Measurements from ENCODE around the gene AQP10.
"Not testable (repeated sequence)": the region's sequence is repeated elsewhere in the genome, so short reads cannot be mapped to it uniquely, and the experiment has no call there.

Gene AQP10

DNA sequence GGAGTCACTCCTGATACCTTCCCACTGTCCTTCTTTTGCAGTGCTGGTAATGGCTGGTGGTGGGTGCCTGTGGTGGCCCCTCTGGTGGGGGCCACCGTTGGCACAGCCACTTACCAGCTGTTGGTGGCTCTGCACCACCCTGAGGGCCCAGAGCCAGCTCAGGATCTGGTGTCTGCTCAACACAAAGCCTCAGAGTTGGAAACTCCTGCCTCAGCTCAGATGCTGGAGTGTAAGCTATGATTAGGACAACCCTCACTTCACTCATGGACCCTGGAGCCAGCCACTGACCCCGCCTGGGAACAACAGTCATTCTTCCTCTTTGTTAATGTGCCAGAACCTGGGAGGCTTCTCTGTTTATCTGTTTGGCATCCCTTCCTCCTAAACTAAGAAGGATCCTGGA is 3.3 kb downstream of the AQP10 start:
- DNase-seq (ENCODE audit: low read depth): no peak

DNA sequence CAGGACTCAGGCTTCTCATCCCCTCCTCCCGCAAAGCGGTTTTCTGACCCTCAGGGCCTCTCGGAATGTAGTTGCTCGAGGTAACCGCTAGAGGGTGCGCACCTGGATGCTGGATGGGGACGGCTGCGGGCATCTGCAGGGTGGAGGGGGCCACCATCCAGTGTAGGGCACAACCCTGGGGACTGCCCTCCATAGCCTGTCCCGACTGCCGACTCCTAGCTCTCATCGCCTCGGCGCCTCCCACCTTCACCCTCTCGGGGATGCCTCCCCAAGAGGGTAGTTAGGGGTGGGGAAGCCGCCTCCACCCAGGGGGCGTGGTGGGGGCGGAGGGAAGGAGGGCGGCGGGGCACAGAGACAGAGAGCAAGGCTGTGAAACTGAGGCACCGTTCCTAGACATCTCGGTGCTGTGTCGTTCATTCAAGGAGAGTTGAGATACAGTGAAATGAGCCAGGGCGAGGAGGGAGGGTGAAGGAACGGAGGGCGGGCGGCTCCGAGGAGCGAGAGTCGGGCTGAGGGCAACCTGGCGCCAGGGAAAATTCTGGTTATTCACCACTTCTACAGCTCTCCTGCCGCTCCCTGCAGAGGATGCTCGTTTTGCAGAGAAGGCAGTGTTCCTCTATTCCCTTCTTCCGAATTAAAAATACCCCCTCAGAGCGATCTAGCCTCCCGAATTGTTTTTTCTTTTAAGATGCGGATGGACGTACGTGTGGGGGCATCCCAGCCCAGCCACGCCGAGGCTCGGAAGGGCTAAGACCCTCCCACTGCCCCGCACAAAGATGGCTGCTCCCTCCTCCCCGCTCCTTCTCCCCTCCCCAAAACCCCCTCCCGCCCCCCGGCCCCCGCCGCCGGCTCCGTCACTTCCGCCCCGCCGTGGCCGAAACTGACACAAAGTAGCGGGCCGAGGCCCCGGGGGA is 4.0 kb downstream of the AQP10 start, which contains the start of gene ATP8B2:
Gene ATP8B2 (plus strand): TSS at position 857 of the 914 bp plus-strand sequence. CDS start 2,617 bp downstream, outside the sequence.
- peak; percentile 77 for DNase-seq (ENCODE audit: low read depth)

DNA sequence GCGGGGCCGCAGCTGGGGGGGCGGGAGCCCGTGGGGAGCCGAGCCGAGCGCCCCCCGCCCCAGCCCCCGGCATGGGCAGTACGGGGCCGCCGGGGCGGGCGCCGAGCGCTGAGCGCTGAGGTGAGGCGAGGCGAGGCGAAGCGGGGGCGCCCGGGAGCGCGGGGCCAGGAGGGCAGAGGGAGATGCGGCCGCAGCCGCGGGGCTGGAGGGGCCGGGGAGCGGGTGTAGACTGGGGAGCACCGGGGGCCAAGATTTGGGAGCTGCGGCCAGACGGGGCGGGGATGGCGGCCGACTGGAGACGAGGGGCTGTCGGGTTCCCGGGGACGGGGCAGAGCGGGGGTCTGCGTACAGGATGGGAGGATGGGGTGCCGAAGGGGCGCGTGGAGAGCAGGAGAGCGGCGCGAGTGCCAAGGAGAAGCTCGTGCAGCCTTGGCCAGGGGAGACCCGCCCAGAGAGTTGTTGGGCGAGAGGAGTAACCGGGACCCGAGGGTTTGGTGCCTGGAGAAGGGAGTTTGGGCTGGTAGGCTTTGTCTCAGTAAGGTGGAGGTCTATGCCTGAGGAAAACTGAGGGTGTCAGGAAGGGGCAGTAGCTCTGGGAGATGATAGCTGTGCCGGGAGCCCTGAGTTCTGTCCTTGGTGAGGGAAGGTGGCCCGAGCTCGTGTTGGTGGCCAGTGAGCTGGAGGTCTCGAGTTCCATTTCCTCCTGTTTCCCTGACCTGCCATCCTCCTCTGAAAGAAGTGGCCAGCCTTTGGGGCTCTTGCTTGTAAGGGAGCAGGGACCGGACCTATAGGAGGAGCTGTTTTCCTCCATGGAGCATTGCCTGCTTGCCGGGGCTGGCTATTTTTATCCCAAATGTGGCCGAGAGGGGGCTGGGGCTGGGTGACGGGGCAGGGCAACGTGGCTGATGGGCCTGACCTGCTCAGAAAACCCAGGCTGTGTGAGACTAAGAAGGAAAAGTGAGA is 5.0 kb downstream of the AQP10 start:
- peak; percentile 47 for DNase-seq (ENCODE audit: low read depth)

DNA sequence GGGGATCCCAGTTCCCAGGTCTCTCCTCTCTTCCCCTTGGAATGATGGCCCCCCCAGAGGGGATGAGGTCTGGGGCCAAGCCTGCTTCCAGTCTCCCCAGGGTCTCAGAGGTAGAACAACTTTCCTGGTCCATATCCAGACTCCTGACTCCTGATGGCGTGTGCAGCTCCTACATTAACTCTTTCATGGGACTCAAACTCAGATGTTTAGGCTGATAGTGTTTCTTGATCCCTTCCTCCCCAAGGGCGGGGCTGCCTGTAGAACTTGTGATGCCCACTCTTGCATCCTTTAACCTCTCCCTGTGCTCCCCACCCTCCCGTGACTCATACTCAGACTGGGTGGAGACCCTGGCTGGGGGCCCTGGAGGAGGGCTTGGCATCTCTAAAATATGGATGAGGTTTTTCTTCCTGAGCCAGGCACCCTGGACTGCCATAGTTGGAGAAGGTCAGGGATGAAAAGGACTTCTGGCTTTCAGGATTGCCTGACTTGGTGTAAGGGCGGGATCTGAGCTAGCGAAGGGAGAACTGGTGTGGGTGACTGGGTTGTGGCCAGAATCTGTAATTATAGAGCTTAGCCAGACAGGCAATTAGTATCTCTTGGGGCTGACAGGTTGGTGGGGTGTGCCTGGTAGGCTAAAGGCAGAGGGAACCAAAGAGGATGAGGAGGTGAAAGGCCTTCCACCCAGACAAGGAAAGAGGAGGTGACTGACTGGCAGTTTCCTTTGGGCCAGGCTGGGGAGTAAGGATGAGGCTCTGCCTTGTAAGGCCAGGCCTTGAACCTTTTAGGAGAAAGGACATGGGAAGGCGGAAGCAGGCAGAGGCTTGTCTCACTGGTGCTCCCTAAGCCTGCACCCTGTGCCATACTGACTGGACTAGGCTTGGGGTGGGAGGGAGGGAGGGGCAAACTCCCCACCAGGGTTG is 5.9 kb downstream of the AQP10 start:
- DNase-seq (ENCODE audit: low read depth): no peak

- DNase-seq (ENCODE audit: low read depth): no peak
Observed at GRCh38 chr1:154327466-154328317, 6.8 kb downstream of the AQP10 start.

DNA sequence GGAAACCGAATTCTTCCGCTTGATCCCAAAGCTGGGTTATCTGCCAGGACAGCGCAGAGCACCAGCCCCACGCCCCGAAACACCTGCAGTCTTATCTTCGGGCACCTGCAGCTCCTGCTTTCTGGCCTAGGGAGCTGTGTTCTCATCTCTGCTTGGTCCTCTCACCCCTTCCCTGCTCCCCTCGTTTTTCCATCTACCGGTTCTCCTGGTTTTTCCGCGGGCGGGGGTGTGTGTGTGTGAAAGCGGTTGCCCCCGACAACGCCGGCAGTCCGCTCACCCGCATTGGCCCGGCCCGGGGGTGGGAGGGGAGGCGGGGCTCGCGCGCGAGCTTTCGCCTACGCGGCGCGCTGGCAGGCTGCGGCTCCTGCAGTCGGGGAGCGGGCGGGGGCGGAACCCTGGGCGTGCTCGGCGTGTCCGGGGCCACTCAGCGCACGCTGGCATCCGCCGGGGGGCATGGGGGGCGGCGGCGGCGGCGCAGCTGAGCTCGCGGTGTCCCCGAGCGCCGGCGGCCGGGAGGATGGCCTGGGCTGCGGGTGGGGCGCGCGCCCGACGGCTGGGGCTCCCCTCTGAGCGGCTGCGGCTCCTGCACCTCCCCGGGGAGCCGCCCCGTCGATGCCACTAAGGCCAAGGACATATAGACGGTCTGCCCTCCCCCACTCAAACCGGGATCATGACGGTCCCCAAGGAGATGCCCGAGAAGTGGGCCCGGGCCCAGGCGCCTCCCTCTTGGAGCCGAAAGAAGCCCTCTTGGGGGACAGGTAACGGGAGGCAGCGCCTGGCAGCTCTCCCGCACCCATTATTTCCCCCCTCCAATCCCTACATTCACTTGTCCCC is 7.6 kb downstream of the AQP10 start:
- peak; percentile 84 for DNase-seq (ENCODE audit: low read depth)

- no peak for DNase-seq (ENCODE audit: low read depth)
Observed at GRCh38 chr1:154329152-154329521, 8.2 kb downstream of the AQP10 start.

DNA sequence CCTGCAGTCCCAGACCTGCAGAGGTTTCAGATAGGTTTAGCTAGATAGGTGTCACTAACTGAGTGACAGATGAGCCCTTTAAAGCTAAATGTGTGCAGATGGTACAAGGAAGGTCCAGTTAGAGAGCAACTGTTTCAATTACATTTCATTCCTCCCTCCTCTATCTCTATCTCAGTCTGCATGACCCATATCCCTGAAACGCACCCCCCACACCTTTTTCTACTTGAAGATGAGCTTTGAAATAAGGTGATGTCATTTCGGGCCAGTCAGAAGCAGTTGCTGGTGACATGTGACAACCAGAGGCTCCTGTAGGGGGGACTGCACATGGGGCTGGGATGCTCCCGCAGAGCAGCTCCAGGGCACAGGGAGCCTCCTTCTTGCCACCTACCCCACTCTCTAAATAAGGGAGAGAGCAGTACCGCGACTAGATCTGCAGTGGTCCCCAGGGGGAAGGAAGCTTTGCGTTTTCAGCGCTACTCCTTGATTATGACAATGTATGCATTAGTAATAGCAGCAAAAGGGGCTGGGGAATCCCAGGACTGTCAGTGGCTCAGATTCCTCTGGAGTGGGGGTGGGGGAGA is 8.7 kb downstream of the AQP10 start:
- no peak for DNase-seq (ENCODE audit: low read depth)

DNA sequence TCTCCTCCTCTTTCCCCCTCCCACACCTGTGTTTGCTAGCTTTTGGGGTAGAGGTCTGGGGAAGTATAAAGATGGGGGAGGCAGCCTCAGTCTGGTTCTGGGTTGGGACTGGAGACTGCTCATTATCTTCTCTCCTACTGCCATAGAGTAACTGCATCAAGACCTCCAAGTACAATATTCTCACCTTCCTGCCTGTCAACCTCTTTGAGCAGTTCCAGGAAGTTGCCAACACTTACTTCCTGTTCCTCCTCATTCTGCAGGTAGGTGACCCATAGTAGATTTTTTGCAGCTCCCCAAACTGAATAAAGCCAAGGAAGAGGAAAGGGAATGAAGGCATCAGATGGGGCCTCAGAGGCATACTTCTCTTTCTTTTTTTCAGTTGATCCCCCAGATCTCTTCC is 9.8 kb downstream of the AQP10 start:
- no peak for DNase-seq (ENCODE audit: low read depth)

DNA sequence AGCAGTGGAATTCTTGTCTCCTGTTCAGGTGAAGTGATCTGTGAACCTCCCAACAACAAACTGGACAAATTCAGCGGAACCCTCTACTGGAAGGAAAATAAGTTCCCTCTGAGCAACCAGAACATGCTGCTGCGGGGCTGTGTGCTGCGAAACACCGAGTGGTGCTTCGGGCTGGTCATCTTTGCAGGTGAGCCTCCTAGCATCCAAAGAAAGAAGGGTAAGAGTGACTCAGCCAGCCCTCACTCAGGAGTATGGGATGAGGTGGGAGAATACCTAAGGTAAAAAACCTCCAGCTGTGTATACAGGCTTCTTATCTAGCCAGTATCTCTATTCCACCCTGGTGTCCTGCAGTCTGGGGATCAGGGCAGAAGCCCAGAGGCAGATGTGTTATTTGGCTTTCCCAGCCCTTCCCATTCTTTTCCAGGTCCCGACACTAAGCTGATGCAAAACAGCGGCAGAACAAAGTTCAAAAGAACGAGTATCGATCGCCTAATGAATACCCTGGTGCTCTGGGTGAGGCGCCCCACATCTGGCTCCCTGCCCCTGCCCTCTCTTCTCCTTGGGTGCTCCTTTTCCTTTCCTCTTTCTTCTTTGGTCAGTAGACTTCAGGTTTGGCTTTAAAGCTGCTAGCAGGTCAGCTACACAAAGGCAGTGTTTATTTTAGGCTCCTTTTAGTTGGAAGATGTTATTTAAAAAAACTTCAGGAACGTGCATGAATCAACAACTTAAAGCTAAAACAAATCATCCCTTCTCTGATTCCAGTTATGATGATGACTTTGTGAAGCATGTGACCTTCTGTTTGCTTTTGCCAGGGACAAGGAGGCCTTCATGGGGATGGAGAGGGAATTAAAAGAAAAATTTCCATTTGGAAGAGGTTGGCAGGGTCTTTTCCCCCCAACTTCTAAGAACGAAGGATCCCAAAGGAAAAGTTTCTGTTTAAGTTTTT is 13.5 kb downstream of the AQP10 start:
- DNase-seq (ENCODE audit: low read depth): no peak

DNA sequence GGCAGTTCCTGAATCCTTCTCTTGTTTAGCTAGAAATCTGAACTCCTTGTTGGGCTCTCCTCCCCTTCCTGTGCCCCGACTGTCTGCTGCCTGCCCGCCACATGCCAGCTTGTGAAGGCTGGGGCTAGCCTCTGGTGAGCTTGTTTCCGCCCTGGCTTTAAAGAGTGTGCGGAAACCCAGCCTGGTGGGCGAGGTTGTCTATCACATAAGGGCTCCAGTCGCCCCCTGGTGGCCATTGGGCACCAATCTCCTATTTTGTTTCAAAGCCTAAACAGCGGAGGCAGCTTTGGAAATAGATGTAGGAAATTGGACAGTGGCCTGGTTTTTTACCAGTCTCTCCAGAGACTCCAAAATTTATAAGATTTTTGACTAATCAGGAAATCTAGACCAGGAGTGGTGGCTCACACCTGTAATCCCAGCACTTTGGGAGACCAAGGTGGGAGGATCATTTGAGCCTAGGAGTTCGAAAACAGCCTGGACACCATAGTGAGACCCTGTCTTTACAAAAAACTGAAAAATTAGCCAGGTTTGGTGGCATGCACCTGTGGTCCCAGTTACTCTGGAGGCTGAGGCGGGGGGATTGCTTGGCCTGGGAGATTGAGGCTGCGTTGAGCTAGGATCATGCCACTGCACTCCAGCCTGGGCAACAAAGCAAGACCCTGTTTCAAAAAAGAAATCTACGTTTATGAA is 14.3 kb downstream of the AQP10 start:
- peak; percentile 87 for DNase-seq (ENCODE audit: low read depth)

DNA sequence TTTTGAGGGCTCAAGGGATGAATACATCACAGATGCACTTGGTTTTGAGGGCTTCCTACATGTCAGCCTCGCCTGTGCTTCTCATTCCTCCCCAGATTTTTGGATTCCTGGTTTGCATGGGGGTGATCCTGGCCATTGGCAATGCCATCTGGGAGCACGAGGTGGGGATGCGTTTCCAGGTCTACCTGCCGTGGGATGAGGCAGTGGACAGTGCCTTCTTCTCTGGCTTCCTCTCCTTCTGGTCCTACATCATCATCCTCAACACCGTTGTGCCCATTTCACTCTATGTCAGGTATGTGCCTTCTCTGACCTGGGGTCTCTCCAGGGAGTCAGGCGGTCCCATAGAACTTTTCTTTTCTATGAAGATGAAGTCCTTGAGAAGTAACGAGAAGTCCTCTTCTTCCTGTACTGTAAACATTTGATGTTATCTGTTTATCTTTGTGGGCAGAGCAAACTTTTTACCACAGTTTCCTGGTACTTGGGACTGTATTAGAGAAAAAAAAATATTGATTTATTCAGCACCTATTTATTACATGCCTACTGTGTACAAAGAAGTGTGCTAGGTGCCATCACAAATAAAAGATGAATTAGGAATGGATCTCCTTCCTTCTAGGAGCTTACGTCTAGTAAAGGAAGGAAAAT is 16.5 kb downstream of the AQP10 start:
- DNase-seq (ENCODE audit: low read depth): no peak

GRCh38 chr1:154338875-154339274 is 18.0 kb downstream of the AQP10 start:
- DNase-seq (ENCODE audit: low read depth): no peak

DNA sequence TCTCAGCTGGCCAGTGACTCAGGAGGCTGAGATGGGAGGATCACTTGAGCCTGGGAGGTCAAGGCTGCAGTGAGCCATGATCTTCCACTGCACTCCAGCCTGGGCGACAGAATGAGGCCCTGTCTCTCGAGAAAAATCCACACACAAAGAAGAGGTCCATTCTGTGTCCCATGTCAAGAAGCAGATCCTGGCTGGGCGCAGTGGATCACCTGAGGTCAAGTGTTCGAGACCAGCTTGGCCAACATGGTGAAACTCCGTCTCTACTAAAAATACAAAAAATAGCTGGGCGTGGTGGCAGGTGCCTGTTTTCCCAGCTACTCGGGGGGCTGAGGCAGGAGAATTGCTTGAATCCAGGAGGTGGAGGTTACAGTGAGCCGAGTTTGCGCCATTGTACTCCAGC is 20.5 kb downstream of the AQP10 start:
- not testable (repeated sequence) for DNase-seq (ENCODE audit: low read depth)

DNA sequence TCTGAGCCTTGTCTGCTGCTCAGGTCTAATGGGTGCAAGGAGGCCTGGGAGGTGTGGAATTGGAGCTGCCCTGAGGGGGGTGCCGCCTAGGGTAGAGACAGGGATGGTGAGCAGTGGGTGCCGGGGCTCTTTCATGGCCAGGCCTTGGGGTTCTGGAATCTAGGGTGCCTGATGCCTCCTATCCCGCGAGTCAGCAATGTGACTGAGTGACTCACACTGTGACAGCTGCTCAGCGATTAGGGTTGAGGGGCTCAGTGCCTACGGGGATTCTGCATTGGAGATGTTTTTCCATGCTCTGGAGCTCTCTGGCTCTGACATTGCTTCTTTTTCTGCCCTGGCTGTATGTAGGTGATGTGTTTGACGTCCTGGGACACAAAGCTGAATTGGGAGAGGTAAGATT is 21.2 kb downstream of the AQP10 start:
- no peak for DNase-seq (ENCODE audit: low read depth)

- DNase-seq (ENCODE audit: low read depth): peak; percentile 58
Observed at GRCh38 chr1:154342836-154343472, 22.1 kb downstream of the AQP10 start.
